ENCODE results near the gene UBA1.

The UBA1 gene

DNA sequence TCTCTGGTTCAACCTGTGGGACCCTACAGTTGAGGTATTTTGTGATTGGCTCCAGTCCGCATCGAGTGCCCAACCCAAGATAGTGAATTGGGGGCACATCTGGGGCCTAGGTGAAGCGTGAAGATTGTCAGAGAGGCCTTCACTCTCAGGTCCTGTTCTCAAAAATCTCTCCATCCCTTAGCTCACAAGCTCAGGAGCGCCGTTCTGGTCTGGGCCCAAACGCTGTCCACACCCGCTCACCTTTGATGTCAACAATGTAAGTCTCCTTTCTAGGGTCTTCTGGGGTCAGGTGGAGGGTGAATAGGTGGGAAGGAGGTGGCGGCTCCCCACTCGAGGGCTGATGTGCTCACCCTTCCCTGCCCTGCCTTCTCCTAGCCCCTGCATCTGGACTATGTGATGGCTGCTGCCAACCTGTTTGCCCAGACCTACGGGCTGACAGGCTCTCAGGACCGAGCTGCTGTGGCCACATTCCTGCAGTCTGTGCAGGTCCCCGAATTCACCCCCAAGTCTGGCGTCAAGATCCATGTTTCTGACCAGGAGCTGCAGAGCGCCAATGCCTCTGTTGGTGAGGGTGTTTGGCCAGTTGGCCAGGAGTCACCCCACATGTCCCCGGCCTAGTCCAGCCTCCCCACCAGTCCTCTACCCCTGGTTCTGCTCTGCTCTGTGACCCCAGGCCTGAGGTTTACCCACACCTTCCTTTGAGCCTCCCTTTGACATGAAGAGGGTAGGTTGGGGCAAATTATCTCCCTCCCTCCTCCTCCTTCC lies 17.2 kb downstream of the UBA1 start:
- DNase-seq (ENCODE audit: low read depth, low spot score): no peak

DNA sequence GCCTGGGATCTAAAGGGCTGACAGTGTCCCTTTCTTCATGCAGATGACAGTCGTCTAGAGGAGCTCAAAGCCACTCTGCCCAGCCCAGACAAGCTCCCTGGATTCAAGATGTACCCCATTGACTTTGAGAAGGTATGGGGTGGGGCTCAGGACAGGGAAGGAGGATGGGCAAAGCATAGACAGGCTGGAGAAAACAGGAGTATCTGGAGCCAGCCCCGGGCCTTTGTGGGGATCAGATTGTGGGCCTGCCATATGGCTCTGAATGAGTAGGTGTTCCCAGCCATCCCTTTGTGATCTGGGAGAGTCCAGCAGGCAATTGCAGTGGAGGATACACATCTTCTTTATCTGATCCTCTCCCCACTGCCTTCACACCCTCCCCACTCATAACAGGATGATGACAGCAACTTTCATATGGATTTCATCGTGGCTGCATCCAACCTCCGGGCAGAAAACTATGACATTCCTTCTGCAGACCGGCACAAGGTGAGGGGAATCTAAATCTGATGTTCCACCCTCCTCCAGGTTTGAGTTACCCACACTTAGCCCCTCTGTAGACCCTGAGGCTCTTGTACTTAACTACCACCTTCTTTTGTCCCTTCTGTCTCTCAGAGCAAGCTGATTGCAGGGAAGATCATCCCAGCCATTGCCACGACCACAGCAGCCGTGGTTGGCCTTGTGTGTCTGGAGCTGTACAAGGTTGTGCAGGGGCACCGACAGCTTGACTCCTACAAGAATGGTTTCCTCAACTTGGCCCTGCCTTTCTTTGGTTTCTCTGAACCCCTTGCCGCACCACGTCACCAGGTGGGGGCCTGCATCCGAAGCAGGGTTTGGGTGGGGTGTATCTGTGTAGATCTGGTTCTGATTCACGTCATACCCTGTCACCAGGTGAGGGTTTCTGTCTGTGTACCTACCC lies 19.0 kb downstream of the UBA1 start:
- no peak for DNase-seq (ENCODE audit: low read depth, low spot score)

DNA sequence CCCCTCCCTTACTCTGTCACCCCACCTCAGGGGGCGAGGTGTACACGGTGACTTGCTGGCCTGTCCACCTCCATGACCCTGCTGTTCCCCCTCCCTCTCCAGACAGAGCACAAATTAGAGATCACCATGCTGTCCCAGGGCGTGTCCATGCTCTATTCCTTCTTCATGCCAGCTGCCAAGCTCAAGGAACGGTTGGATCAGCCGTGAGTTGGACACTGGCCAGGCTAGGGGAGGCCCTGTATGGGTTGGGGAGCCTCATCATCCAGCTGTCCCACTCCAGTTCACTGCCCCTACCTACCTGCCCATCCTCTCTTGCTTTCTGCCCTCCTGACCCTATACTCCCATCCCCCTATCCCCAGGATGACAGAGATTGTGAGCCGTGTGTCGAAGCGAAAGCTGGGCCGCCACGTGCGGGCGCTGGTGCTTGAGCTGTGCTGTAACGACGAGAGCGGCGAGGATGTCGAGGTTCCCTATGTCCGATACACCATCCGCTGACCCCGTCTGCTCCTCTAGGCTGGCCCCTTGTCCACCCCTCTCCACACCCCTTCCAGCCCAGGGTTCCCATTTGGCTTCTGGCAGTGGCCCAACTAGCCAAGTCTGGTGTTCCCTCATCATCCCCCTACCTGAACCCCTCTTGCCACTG lies 20.9 kb downstream of the UBA1 start:
- DNase-seq (ENCODE audit: low read depth, low spot score): no peak

DNA sequence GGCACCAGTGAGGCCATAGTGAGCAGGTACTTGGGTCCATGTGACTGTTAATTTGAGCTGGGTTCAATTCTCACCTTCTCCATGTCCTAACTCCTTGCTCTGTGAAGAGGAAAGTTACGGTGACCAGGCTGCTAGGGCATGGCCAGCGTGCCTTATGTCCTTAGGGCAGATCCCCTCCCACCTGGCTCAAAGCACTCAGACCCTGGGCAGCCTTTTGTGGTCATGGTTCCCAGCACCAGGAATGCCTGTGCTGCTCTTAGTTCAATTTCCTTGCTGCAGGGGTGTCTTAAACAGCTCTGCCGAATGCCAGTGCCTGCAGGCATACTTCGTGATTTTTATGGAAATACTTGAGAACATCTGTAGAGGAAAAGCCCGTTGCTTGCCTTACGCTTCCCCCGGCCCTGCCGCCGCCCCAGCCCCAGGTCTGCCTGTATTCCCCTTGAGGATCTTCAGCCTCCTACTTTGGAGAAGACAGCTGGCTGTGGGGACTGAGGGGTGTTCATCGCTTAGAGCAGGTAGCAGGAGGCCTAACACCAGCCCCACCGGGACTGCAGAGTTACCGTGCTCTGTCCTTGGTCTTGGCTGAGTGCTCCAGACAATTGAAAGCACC lies 21.8 kb downstream of the UBA1 start:
- no peak for DNase-seq (ENCODE audit: low read depth, low spot score)

- no peak for DNase-seq (ENCODE audit: low read depth, low spot score)
Observed at GRCh38 chrX:47216393-47216925, 22.8 kb downstream of the UBA1 start.

GRCh38 chrX:47217121-47217851 lies 23.7 kb downstream of the UBA1 start:
- DNase-seq (ENCODE audit: low read depth, low spot score): peak; percentile 60

GRCh38 chrX:47217852-47218279 lies 24.2 kb downstream of the UBA1 start:
- peak; percentile 99 for DNase-seq (ENCODE audit: low read depth, low spot score)

DNA sequence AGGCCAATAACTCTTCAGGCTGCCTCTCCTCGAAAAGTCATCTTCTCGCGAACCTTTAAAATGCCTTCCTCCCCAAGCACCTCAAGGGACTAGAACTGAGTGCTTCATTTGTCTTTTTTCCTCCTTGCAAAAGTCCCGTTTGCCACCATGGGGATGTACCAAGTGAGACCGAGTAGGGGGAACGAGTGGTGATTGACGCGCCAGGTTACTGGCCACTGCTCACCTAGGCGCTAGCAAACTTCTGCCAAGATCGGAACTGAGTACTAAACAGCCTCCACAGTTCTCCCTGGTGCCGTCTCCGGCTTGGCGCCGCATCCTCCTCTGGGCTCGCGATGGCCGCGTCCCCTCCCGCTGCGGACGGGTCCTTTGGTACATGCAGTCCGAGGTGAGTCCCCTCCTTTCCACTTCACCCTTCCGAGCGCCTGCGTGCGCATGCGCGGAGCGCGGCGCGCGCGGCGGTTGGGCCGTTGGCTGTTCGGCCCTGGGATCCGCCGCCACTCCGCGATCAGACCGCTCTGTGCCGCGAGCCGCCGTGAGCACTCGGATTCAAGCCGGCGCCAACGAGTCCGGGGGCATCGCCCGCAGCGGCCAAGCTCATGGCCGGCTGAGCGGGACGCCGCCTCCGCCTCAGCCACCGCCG lies 24.8 kb downstream of the UBA1 start, which contains the start of gene CDK16:
CDK16 (plus strand) TSS at position 402 of the 640 bp plus-strand sequence. CDS start 4,877 bp downstream, outside the sequence.
- peak; percentile 96 for DNase-seq (ENCODE audit: low read depth, low spot score)

GRCh38 chrX:47218920-47219815 lies 25.5 kb downstream of the UBA1 start:
- DNase-seq (ENCODE audit: low read depth, low spot score): peak; percentile 54

DNA sequence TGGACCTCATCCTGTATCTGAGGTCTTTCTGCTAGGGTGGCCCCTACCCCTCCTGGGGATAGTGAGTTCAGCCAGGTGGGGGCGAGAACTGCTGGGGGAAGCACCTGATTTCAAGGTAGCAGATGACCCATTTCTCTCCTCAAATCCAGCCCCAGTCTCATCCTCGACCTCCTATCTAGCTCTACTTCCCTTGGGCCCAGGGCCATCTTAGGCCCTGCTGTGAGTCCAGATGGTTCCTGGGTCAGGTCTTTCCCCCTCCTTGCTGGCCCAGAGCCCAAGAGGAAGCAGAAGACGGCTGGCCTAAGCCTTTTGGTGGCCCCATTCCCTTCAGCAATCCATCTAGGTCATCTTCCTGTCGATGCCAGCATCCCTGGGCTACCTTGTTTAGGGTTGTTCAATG lies 28.1 kb downstream of the UBA1 start:
- no peak for DNase-seq (ENCODE audit: low read depth, low spot score)

- DNase-seq (ENCODE audit: low read depth, low spot score): no peak
Observed at GRCh38 chrX:47222751-47223350, 29.2 kb downstream of the UBA1 start.

DNA sequence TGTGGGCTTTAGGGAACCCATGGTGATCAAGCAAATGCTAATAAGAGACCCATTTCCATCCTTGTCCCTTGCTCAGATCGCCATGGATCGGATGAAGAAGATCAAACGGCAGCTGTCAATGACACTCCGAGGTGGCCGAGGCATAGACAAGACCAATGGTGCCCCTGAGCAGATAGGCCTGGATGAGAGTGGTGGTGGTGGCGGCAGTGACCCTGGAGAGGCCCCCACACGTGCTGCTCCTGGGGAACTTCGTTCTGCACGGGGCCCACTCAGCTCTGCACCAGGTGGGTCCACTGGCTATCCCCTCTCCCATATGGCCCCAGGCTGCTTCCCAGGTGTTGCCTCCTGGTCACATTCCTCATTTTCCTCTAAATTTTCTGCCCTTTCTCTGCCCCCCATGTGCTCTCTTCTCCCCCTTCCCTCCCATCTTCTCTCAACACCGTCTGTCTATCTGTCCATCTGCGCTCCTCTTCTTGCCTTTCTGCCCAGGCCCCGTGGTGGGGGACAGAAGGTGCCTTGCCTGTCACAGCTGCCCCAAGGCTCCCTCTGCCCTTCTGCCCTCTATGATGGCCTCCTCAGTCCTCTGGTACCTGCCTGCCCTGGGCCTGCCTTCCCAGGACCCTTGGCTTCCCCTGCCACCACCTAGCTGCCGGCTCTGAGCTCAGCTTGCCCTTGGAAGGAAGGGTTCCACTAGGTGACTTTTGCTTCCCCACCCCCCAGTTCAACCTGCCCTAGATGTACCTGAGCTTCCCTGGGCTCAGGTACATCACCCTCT lies 30.0 kb downstream of the UBA1 start:
- no peak for DNase-seq (ENCODE audit: low read depth, low spot score)

- DNase-seq (ENCODE audit: low read depth, low spot score): no peak
Observed at GRCh38 chrX:47224266-47224895, 30.8 kb downstream of the UBA1 start.

GRCh38 chrX:47224896-47225290 lies 31.3 kb downstream of the UBA1 start:
- DNase-seq (ENCODE audit: low read depth, low spot score): no peak

GRCh38 chrX:47226071-47226470 lies 32.4 kb downstream of the UBA1 start:
- no peak for DNase-seq (ENCODE audit: low read depth, low spot score)

GRCh38 chrX:47226531-47227333 lies 33.1 kb downstream of the UBA1 start:
- DNase-seq (ENCODE audit: low read depth, low spot score): no peak

DNA sequence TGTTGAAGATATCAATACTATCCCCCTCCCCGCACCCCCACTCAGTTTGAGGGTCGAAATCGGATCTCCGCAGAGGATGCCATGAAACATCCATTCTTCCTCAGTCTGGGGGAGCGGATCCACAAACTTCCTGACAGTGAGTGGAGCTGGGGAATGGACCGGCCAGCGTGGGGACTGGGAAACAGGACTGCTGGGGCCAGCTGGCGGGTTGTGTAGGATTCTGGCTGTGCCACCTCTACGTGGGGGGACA lies 33.6 kb downstream of the UBA1 start:
- DNase-seq (ENCODE audit: low read depth, low spot score): no peak

All from astrocyte of the hippocampus (primary cell).